CD4-positive, alpha-beta T cell (primary cell): ENCODE data around the gene IL4I1. TPM values are rescaled to one million over a fixed set of nuclear protein-coding genes. Genes with fewer than 3 reads are reported as not detected.

Experiments
- ATAC-seq: fragments of 200-7000 bp; cut with Tn5 transposase; one replicate; pipeline ENCODE4 v1.10.0; 2022; ENCODE audit warnings: mild to moderate bottlenecking; ENCODE audit not compliant: poor library complexity
- CTCF ChIA-PET: fragments of 350-600 bp; sonication (Branson Sonifier 250); formaldehyde crosslinking; loops from one replicate; lab custom pipeline; 2021; ENCODE audit warnings: antibody characterized with exemption, inconsistent platforms; lab: Charles Lee
- POLR2A ChIA-PET: fragments of 350-600 bp; sonication (Branson Sonifier 250); formaldehyde crosslinking; loops from one replicate; lab custom pipeline; 2021; ENCODE audit warnings: antibody characterized with exemption, inconsistent platforms; lab: Charles Lee
- DNase-seq, 14 experiments: peaks; one replicate each; pipeline ENCODE4 v3.0.0-alpha.2; 2013 to 2020; ENCODE audit warnings: mixed read lengths in 2 of 14
- H3K27ac ChIP-seq, 2 donors: one replicate each; pipeline versions ENCODE4 v1.5.1 to v1.7.0; 2013; ENCODE audit warnings: low read length in 2 of 2, low read depth in 1 of 2, mild to moderate bottlenecking in 1 of 2
- H3K27me3 ChIP-seq, 2 experiments: 1 replicate in 1 of 2; 2 replicates in 1 of 2; pipeline versions ENCODE4 v1.6.1 to v1.7.0; 2013; ENCODE audit warnings: low read length in 2 of 2, control low read depth in 1 of 2, mild to moderate bottlenecking in 1 of 2, moderate library complexity in 1 of 2; ENCODE audit not compliant: insufficient read depth in 2 of 2, control insufficient read depth in 1 of 2
- H3K36me3 ChIP-seq: one replicate; pipeline ENCODE4 v1.6.1; 2013; ENCODE audit warnings: low read length, control low read depth; ENCODE audit not compliant: insufficient read depth
- H3K4me1 ChIP-seq: one replicate; pipeline ENCODE4 v1.6.1; 2013; ENCODE audit warnings: low read length, control low read depth; ENCODE audit not compliant: insufficient read depth
- H3K4me3 ChIP-seq: one replicate; pipeline ENCODE4 v1.5.1; 2013; ENCODE audit warnings: mild to moderate bottlenecking, low read length, moderate library complexity
- H3K9me3 ChIP-seq, 2 experiments: 1 replicate in 1 of 2; 2 replicates in 1 of 2; pipeline versions ENCODE4 v1.6.1 to v1.7.0; 2013; ENCODE audit warnings: low read length in 2 of 2, mild to moderate bottlenecking in 2 of 2, control low read depth in 1 of 2, moderate library complexity in 1 of 2; ENCODE audit not compliant: control insufficient read depth in 1 of 2, insufficient read depth in 1 of 2
- H3K27ac Mint-ChIP-seq: one replicate; pipeline ENCODE4 v1.8.0; 2020; ENCODE audit warnings: mixed read lengths
- H3K27me3 Mint-ChIP-seq: one replicate; pipeline ENCODE4 v1.8.0; 2021; ENCODE audit warnings: mixed read lengths
- H3K36me3 Mint-ChIP-seq: one replicate; pipeline ENCODE4 v1.8.0; 2021; ENCODE audit warnings: low read depth, mixed read lengths
- H3K4me1 Mint-ChIP-seq: one replicate; pipeline ENCODE4 v1.8.0; 2021; ENCODE audit warnings: low read depth, mixed read lengths
- H3K4me3 Mint-ChIP-seq: one replicate; pipeline ENCODE4 v1.8.0; 2020; ENCODE audit warnings: mild to moderate bottlenecking, mixed read lengths
- H3K9me3 Mint-ChIP-seq: one replicate; pipeline ENCODE4 v1.8.0; 2020; ENCODE audit warnings: mixed read lengths
- intact Hi-C, 2 experiments: fragments of 100-400 bp; cut with DNase I in 1 of 2; cut with micrococcal nuclease in 1 of 2; formaldehyde crosslinking; loops; one replicate each; pipeline versions ENCODE4 v1.15.1 to v1.9.0; 2023 to 2025; cut with DNase I, micrococcal nuclease
- total RNA-seq, 174 experiments: library from RNA in 2 of 174; stranded (reverse) in 2 of 174; gene quantifications; one replicate each; pipeline ENCODE4 v1.2.3 and lab custom pipeline; 2021 to 2026
- TF ChIP-seq, protein P1 (sequence below): fragments of 200-600 bp; IDR thresholded peaks from one replicate; pipeline ENCODE4 v1.8.0; 2022; ENCODE audit warnings: antibody characterized with exemption, mild to moderate bottlenecking

Gene IL4I1
- total RNA-seq, 2 experiments from 2014 or later, result 4.7 to 5.4 TPM

DNA sequence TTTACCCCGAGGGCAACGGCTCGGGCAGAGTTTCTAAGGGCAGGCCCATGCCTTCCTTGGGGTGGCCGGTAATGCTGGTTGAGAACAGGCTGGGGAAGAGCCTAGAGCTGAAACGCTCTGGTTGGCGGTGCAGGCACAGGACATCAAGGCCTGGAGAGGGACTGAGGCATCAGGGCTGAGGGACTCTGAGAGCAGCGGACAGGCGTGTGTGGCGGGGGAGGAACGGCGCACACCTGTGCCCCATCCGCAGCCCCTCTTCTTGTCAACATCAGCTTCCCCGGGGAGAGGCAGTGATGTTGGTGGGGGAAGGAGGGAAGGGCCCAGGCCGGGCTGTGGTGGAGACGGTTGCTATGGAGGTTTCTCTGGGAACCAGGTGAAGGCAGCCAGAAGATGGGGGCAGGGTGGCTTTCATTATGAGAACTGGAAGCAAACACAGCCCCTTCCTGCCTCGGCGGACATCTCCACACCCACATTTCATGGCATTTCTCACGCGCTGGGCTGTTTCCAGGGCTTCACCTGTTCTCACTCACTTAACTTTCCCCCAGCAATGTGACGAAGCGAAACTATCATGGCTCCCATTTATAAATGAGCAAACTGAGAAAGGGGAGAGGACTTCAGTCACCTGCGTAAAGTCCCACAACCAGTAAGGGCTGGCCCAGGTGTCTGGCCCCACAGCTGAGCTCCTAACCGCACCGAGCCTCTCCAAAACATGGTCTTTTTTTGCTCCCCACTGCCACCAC is 24.1 kb upstream of the IL4I1 start:
- Mint-ChIP-seq H3K27me3 (no peaks in the 10 kb centered on the region), H3K4me1 (peaks cover 13% of the 10 kb centered on the region), H3K27ac (no peak overlapping the region), H3K36me3 (peaks cover 61% of the 10 kb centered on the region), H3K9me3 (no peaks in the 10 kb centered on the region), H3K4me3 (no peak overlapping the region)
- Histone ChIP-seq H3K36me3 (peaks cover 70% of the 10 kb centered on the region), H3K27me3 (no peaks in the 10 kb centered on the region), H3K4me1 (peaks cover 46% of the 10 kb centered on the region), H3K4me3 (no peak overlapping the region), H3K27ac (no peak overlapping the region), H3K9me3 (no peaks in the 10 kb centered on the region)
- ChIA-PET CTCF (no interaction called here), POLR2A (no interaction called here)
- no peak for ATAC-seq
- TF ChIP-seq, protein P1, sequence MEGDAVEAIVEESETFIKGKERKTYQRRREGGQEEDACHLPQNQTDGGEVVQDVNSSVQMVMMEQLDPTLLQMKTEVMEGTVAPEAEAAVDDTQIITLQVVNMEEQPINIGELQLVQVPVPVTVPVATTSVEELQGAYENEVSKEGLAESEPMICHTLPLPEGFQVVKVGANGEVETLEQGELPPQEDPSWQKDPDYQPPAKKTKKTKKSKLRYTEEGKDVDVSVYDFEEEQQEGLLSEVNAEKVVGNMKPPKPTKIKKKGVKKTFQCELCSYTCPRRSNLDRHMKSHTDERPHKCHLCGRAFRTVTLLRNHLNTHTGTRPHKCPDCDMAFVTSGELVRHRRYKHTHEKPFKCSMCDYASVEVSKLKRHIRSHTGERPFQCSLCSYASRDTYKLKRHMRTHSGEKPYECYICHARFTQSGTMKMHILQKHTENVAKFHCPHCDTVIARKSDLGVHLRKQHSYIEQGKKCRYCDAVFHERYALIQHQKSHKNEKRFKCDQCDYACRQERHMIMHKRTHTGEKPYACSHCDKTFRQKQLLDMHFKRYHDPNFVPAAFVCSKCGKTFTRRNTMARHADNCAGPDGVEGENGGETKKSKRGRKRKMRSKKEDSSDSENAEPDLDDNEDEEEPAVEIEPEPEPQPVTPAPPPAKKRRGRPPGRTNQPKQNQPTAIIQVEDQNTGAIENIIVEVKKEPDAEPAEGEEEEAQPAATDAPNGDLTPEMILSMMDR, result no peak
- no peak for DNase-seq
- intact Hi-C loops, result no loop called here

DNA sequence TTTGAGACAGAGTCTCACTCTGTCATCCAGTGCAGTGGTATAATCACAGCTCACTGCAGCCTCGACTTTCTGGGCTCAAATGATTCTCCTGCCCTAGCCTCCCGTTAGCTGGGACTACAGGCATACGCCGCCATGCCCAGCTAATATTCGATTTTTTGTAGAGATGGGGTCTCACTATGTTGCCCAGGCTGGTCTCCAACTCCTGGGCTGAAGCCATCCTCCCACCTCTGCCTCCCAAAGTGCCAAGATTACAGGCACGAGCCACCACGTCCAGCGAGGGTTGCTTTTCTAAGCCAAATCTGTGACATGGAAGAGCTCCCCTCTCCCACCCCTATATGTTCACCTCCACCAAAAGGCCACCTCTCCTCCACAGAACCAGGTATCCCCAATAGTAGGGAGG is 21.4 kb upstream of the IL4I1 start:
- Histone ChIP-seq H3K9me3 (no peaks in the 10 kb centered on the region), H3K4me3 (no peak overlapping the region), H3K4me1 (peaks cover 29% of the 10 kb centered on the region), H3K27ac (no peak overlapping the region), H3K36me3 (peaks cover 67% of the 10 kb centered on the region), H3K27me3 (no peaks in the 10 kb centered on the region)
- TF ChIP-seq, protein P1, result no peak
- H3K27me3 Mint-ChIP-seq, result no peaks in the 10 kb centered on the region
- H3K4me1 Mint-ChIP-seq, result peaks cover 20% of the 10 kb centered on the region
- H3K27ac Mint-ChIP-seq, result no peak overlapping the region
- POLR2A ChIA-PET, result no interaction called here
- ATAC-seq, result no peak
- peaks cover 67% of the 10 kb centered on the region for H3K36me3 Mint-ChIP-seq
- CTCF ChIA-PET, result interaction anchor here (1.0 to 1.1 kb wide), 2 partner anchors 11 to 28 kb away, joined by 3 read pairs; partner anchors contain the start of genes ATF5 and NUP62
- H3K4me3 Mint-ChIP-seq, result no peak overlapping the region
- intact Hi-C loops, result no loop called here
- no peak for DNase-seq
- H3K9me3 Mint-ChIP-seq, result no peaks in the 10 kb centered on the region

DNA sequence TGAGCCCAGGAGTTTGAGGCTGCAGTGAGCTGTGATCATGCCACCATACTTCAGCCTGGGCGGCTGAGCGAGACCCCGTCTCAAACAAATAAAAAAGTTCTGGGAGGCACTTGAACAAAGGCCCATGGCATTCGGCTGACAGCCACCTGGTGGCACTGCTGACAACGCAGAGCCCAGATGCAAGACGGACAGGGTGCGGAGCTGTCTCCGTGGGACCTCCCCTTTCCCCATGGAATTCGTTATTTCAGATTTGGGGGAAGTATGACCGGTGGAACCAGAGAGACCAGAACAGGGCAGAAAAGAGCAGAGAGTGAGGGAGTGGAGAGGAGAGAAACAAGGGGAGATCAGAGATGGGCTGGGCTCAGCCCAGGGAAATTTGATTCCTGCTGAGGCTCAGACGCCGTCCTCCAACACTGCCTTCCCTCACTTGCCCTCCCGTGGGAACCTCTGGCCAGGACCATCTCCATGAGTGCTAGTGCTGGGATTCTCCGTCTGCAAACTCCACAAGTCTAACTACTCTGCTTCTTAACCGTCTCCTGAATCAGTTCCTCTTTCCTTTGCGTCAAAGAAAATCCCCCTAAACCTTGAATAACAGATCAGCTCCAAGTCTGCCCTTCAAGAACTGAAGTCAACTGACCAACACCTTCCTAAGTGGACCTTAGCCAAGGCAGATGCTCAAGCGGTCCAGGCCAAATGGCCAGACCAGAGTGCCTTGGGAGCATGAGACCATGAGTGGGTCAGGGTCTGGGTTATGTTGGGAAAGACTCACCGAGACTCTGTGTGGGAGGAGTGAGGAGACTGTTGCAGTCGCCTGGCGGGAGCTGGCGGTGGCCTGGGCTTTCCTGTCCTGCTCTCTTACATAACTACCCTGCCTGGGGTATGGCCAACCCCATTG is 20.4 kb upstream of the IL4I1 start:
- POLR2A ChIA-PET, result no interaction called here

More for the DNA sequence above, 20.4 kb upstream of the IL4I1 start:
- Histone ChIP-seq H3K4me1 (peaks cover 22% of the 10 kb centered on the region), H3K27me3 (no peaks in the 10 kb centered on the region), H3K27ac (no peak overlapping the region), H3K4me3 (no peak overlapping the region), H3K36me3 (peaks cover 63% of the 10 kb centered on the region), H3K9me3 (no peaks in the 10 kb centered on the region)
- ATAC-seq, result no peak
- Mint-ChIP-seq H3K4me1 (peaks cover 24% of the 10 kb centered on the region), H3K27me3 (no peaks in the 10 kb centered on the region), H3K9me3 (no peaks in the 10 kb centered on the region), H3K27ac (no peak overlapping the region), H3K36me3 (peaks cover 72% of the 10 kb centered on the region), H3K4me3 (no peak overlapping the region)
- TF ChIP-seq, protein P1, result no peak
- intact Hi-C loops, result no loop called here
- DNase-seq, result peak in 1 of 14 experiments; percentile 49
- CTCF ChIA-PET, result interaction anchor here (1.0 kb wide), 1 partner anchor 27 kb away, joined by 3 read pairs; no protein-coding TSS in a partner anchor
